HG03432 (cell line): ENCODE measurements around the gene CTSZ.
"Not testable (repeated sequence)": the region's sequence is repeated elsewhere in the genome, so short reads cannot be mapped to it uniquely, and the experiment has no call there.

ENCODE experiments used
- ATAC-seq: cut with Tn5 transposase; IDR thresholded peaks from one replicate; pipeline ENCODE4 v1.9.1; 2021; ENCODE audit warnings: mild to moderate bottlenecking, moderate library complexity; ENCODE audit not compliant: unreplicated experiment

Gene CTSZ

DNA sequence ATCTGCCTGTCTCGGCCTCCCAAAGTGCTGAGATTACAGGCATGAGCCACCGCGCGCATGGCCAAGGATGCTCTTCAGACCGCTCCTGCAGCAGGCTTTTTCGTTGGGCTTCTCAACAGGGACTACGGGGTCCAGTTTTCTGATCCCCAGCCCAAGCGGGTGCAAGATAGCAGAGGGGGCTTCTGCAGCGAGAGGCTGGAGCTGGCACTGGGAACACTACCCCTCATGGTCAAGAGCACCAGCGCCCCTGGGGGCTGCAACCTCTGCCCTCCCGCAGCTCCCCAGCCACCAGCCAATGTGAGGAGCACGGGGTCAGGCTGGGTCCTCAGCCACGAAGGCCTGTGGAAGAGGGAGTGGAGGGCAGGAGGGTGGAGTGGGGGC, 6.0 kb downstream of the CTSZ start:
- ATAC-seq = no peak

DNA sequence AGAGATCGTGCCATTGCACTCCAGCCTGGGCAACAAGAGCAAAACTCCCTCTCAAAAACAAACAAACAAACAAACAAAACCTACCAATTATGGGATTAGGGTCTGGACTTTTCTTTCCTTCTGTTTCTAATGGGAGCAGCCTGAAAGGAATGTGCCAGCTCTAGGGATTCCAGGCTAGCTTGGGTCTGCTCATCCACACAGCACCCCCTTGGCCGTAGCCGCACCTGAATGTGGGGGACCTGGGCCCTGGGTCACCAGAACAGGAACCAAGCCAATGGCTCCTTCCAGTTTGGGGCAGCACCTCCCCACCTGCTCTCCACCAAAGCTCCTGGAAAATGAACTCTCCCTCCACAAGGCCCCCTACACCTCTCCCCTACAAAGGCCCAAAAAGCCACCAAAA, 6.7 kb downstream of the CTSZ start:
- no peak for ATAC-seq

DNA sequence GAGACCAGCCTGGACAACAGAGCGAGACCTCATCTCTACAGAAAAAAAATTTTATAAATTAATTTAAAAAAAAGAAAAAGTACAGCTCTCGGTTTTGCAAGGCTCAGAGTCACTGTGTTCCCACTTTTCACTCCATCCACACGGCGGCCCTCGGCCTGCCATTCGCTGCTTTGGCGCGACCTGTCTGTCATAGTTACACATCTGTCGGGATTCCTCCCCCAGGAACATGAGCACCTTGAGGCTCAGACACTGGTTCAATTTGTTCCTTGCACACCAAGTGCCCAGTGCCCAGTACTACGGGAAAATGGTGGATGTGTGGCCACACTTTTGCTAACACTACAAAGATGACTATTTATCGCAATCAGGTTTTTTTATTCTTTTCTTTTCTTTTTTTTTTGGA, 8.4 kb downstream of the CTSZ start:
- ATAC-seq = no peak

DNA sequence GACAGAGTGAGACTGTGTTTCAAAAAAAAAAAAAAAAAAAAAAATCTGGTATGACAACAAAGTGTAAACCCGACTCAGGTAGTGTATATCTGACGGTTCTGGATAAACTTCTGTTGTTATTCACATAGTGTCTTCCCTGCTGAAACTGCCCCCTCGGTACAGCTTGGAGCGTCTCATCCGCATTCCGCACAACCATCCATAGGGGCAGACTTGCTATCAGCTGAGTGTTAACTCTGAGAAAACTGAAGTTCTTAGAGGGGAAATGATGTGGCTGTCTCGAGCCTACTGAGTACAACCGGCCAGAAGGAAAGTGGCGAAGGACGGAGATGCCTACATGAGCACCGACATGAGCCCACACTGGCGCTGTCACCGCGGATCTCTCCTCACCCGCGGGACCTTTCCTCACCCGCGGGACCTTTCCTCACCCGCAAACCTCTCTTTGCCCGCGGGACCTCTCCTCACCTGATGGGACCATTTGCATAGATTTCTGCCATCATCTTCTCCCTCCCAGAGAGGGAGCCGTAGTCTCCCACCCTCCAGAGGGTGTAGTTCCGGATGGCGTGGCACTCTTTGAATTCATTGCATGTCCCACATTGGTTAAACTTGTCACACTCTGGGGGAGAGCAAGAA, 9.8 kb downstream of the CTSZ start:
- ATAC-seq = no peak

DNA sequence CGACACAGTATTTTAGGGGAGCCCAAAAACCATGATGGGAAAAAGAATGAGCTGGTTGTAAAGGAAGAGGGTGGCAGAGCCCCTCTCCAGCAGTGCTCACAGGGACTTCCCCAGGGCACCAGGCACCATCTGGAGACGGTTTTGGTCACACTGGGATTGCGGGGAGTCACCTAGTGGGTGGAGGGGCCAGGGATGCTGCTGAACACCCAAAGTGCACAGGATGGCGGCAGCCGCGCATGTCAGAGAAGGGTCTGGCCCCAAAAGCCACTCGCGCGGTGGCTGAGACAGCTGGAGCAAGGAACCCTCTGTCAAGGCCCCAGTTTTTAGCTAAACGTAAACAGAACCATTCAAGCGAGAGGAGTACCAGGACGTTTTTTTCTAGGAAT, 10.8 kb downstream of the CTSZ start:
- ATAC-seq = no peak

DNA sequence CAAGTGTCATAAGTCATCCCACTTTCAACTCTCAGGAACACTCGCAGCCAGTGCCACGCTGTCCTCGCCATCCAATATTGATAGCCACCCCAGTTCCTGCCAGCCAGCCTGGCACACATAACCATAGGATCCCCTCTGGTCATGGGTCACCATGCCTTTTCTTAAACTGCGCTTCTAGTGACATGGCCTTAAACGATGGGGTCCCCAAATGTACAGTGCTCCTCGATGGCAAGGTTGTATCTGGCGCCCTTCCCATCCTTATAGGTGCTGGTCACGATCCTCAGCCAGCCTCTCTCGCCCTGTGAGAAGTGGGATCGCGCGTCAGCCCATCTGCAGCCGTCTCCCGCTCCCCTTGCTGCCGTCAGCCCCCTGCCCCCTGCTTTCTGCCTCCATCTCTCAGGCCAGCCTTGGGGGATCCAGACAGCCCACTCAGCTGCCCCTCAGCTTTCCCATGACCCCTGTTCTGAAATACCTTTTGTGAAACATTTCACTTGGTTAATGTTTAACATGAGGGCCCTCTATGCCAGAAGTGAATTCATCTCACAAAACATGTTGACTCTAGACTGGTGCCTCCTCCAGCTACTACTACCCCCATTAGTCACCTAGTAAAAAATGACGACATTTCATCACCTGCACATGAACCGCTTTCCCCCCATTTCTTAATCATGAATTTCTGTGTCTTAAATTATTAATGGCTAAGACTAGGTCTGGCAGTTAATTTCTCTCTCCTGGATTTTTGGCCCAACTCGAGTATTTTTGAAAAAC, 11.4 kb downstream of the CTSZ start:
- no peak for ATAC-seq

DNA sequence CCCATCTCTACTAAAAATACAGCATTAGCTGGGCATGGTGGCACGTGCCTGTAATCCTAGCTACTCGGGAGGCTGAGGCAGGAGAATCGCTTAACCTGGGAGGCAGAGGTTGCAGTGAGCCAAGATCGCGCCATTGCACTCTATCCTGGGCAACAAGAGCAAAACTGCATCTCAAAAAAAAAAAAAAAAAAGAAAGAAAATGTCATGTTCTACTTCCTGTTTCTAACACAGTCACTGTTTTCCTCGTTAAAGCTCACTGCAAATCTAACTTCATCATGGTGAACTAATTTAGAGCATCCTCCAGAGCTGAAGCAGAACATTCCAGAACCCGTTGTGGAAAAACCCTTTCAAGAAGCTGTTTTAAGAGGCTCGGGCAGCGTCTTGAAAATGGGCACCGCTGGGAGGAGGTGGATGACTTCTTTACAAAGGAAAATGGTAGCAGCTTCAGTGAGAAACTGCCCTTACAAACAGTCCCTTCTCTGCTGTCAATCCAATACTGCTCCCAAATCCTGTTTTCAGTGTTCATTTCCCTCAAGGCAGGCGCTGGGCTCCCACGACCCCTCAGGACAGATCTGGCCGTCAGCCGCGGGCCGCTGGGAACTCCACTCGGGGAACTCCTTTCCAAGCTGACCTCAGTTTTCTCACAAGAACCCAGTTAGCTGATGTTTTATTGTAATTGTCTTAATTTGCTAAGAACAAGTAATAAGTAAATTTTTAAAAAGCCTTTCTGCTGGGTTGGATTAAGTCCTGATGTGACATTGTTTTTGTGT, 12.5 kb downstream of the CTSZ start:
- no peak for ATAC-seq

DNA sequence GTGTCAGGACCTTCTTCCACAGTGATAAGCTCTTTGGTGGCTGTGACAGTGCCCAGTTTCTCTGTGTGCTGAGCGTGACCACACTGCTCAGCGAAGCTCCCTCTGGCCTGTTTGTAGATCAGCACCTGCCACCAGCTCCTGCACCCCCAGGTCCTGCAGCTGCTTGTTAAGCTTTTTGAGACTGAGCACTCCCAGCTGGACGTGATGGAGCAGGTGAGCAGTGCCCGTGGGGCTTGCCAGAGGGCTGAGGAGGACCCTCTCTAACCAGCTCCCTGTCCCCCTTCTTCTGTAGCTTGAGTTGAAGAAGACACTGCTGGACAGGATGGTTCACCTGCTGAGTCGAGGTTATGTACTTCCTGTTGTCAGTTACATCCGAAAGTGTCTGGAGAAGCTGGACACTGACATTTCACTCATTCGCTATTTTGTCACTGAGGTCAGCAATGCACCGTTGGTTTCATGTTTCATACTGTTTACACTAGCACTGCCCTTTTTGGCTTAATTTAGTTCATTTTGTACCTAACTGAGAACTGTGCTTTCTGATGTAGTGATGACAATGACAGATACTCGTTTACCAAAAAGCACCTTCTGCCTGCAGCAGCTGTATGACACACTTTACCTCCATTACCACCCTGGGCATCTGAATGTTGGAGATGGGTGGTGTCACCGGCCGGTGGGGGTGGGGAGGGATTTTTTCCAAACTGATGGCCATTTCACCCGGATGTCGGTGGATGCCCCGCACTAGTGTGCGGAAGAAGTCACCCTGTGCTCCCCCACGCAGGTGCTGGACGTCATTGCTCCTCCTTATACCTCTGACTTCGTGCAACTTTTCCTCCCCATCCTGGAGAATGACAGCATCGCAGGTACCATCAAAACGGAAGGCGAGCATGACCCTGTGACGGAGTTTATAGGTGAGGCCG, 13.5 kb downstream of the CTSZ start:
- no peak for ATAC-seq

DNA sequence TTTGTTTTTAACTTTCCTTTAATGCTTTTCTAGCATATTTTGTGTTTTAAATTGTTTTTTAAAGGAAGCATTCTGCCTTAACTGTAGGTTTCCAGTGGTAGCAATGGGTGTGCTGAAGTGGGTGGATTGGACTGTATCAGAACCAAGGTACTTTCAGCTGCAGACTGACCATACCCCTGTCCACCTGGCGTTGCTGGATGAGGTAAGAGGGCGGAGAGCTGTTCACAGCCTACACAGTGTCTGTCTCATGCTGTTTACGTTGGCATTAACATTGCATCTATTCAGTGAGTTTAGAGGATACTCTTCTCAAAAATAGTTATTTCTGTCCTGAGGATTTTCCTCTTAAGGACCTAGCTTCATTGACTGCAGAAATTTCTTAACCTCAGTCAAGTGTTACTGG, 14.1 kb downstream of the CTSZ start:
- no peak for ATAC-seq

DNA sequence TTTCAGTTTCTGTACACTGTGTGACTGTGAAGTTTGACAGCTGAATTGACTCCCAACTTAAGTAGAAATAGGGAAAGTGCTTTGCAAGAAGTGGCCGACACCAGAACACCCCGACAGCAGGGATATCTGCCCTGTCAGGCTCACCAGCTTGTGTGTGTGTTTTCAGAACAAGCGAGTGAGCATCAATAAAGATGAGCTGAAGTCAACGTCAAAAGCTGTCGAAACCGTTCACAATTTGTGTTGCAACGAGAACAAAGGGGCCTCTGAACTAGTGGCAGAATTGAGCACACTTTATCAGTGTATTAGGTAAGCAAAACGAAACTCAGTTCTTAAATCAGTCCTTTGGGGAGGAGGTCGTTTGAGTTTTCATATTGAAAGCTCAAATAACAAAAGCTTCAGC, 15.3 kb downstream of the CTSZ start:
- ATAC-seq = no peak

DNA sequence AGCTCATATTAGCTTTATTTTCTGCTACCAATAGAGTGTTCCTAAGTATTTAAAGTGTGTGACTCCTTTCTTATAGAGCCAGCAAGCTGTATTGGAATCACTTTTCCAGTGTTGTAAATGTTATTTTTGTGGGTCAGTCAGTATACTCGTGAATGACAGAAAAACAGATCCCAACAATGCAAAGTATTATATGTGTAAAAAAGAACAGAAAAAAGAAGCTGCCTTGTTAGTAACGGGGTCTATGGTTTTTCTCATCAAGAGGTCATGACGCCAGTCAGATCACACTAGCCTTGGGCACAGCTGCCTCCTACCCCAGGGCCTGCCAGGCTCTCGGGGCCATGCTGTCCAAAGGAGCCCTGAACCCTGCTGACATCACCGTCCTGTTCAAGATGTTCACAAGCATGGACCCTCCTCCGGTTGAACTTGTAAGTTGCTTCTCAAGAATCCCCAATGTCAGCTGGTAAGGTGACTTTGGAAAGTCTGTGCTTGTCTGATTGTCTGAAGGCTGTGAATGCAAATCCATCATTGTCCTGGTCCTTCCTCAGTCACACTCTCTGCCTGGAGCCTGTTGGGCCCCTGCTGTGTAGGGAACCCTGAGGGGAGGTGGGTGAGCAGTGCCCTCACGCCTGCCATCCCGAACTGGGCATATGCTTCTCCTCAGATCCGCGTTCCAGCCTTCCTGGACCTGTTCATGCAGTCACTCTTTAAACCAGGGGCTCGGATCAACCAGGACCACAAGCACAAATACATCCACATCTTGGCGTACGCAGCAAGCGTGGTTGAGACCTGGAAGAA, 16.2 kb downstream of the CTSZ start:
- ATAC-seq = no peak

DNA sequence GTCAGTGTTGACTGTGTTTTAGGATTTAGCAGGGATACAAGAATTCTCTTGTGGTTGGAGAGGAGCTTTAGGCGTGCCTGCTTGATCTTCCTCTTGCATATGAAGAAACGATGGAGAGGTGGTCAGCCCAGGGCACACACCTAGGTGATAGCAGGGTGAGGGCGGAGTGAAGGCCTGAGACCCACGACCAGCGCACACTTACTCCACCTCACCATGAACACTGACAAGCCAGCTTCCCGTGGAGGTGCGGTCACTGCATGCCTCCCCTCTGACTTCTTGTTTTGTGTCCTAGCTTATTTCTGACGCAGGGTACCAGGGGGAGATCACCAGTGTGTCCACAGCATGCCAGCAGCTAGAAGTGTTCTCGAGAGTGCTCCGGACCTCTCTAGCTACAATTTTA, 17.9 kb downstream of the CTSZ start:
- ATAC-seq = no peak

DNA sequence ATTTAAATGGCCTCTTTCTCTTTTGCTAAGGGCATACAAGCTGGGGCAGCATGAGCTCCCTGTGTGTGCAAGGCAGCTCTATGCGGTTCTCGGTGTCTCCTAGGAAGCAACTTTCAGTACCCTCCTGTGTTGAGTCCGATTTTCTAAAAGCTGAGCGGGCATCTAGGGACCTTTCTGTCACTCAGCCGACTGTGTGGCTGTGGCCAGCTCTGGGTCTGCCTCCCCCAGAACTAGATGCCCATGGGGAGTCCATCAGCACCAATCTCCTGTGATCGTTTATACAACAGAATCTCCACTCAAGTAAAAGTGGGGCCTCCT, 18.5 kb downstream of the CTSZ start:
- no peak for ATAC-seq

DNA sequence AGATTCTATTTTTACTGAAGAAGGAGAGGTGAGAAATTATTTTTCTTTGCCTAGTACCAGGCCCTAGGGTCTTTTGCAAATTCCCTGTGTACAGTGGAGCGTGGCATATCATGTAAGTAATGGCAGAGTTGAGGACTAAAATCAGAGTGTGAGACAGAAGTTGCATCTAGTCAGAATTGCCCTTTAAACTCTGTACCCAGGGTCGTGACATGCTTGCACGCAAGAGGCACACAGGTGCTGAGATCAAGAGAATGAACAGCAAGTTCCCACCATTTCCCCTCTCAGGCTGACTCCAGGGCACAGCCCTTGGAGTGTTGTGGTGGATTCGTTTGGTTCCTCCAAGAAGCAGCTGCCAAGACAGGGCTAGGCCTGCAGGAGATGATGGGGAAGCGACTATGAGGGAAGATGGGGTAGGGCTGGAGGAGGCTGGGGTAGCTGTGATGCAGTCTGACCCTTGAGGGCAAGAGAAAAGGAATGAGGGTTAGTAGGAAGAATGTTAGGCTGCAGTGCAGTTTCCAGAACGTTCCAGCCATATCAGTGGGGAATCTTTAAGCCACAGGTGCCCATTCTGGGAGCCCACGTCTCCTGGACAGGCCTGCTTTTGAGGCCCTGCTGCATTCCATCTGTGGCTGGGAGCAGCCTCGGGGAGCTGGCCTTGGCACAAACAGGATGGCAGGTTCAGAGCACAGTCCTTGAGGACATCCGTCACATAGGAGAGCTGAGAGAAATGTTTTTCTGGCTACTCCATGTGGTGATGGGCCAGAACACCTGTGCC, 19.1 kb downstream of the CTSZ start:
- ATAC-seq = no peak

DNA sequence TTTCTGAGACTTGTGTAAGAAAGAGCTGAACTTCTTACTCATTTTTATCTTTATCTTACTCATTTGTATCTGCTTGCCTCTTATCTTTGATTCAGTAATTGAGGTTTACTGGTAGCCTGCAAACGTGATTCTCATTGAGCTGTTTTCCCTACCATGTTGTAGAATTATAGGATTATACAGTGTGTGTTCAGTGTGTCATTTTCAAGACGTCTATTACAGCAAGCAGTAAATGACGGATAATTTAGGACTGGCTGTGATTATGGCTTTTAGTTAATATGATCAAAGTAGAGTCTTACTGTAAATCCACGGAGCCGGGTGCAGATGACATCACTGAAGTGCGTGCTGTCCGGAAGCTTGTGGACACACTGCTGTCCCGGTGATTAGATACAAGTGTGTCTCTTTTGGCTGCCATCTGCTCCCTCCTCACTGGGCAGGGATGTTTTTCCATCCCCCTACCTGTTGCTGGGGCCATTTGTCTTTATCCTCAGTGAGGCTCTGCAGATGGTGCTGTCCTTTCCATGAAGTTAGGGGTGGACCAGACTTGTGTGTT, 20.0 kb downstream of the CTSZ start:
- no peak for ATAC-seq

DNA sequence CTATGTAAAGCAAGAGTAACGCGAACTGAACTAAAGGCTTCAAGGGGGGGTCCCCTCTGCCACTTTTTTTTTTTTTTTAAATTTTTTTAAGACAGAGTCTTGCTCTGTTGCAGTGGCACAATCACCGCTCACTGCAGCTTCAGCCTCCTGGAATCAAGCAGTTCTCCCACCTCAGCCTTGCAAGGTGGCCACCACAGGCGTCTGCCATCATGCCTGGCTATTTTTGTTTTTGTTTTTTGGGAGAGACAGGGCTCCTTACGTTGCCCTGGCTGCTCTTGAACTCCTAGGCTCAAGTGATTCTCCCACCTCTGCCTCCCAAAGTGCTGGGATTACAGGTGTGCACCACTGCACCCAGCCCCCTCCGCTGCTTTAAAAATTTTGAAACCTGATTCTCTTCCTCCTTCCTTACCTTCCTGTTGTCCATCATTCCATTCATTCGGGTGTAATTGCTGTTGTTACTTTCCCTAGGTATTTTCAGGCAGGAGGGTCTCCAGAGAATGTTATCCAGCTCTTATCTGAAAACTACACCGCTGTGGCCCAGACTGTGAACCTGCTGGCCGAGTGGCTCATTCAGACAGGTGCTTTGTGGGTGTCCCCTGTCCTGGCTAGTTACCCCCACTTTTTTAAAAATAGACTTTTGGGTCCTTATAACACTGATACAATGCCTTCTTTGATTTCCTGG, 20.6 kb downstream of the CTSZ start:
- no peak for ATAC-seq

DNA sequence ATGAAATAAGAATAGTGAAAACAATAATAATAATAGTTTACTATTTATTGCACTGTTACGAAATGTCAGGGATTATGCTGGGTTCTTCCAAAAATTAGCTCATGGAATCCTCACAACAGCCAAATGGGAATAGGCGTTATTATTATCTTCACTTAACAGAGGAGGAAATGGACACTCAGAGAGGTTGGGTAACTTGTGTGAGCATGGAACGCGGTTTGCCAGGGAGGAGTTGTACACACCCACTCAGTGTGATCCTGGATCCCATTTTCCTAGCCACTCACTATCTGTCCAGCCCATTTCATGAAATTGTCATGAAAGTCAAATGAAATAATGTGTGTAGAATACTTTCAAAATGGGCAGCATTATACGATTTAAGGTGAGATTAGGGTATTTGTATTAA, 21.4 kb downstream of the CTSZ start:
- no peak for ATAC-seq

DNA sequence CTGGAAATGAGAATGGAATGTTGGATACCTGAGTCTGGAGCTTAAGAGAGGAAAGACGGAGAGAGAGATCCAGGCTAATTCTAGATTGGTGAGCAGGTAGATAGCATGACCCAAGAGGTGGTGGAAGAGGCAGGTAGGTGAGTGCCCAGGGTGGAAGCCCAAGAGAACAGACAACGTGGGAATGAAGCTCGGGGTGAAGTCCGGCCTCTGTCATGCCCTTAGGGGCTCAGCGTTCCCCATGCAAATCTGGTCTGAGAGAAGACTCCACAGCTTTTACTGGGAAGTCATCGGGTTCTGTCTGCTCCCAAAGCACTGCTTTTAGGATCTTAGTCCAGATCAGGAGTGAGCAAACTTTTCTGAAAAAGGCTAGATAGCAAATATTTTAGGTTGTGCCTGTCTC, 22.4 kb downstream of the CTSZ start:
- ATAC-seq = no peak

DNA sequence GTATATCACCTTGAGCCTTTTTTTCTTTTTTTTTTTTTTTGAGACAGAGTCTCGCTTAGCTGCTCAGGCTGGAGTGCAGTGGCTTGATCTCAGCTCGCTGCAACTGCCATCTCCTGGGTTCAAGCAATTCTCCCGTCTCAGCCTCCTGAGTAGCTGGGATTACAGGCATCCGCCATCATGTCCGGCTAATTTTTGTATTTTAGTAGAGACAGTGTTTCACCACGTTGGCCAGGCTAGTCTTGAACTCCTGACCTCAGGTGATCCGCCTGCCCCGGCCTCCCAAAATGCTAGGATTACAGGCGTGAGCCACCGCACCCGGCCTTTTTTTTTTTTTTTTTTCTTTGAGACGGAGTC, 24.0 kb downstream of the CTSZ start:
- ATAC-seq = not testable (repeated sequence)
